ENCODE data around the gene TMOD2.

DNA sequence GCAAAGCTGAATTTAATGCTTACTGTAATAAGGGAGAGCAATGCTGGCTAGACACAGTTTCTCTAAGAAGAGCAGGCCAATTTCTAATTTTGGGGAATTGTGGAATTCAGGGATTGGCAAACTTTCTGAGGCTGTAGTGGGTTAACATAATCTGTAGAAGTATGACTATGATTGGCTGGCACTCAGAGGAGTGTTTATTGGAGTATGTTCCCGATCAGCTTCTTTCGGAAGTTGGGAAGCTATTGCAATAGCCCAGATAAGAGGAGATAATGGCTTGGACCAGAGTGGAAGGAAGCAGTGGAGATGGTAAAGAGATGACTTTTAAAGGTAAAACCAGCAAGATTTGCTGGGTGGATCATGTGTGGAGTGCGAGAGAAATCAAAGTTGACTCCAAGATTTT, 97.4 kb downstream of the TMOD2 start:
- TF ChIP-seq, protein P1, sequence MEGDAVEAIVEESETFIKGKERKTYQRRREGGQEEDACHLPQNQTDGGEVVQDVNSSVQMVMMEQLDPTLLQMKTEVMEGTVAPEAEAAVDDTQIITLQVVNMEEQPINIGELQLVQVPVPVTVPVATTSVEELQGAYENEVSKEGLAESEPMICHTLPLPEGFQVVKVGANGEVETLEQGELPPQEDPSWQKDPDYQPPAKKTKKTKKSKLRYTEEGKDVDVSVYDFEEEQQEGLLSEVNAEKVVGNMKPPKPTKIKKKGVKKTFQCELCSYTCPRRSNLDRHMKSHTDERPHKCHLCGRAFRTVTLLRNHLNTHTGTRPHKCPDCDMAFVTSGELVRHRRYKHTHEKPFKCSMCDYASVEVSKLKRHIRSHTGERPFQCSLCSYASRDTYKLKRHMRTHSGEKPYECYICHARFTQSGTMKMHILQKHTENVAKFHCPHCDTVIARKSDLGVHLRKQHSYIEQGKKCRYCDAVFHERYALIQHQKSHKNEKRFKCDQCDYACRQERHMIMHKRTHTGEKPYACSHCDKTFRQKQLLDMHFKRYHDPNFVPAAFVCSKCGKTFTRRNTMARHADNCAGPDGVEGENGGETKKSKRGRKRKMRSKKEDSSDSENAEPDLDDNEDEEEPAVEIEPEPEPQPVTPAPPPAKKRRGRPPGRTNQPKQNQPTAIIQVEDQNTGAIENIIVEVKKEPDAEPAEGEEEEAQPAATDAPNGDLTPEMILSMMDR (IDR thresholded peaks at IDR 0.05), result no peak
- TF ChIP-seq POLR2A (IDR thresholded peaks at IDR 0.05) (no peak), POLR2AphosphoS5 (IDR thresholded peaks at IDR 0.05) (no peak), EP300 (IDR thresholded peaks at IDR 0.05) (peak in 1 of 4 donors; percentile 16)
